Neural crest cell (in vitro differentiated cells): ENCODE measurements around the gene DAB2. TPM values are rescaled to one million over a fixed set of nuclear protein-coding genes. Genes with fewer than 3 reads are reported as not detected.

Experiments used
- DNase-seq: peaks from one replicate; pipeline ENCODE4 v3.0.0; 2021; ENCODE audit warnings: low read depth, mixed read lengths, low spot score
- H3K27ac Mint-ChIP-seq: one replicate; pipeline ENCODE4 v1.8.0; 2021; ENCODE audit warnings: mild to moderate bottlenecking, mixed read lengths; ENCODE audit not compliant: unreplicated experiment
- H3K27me3 Mint-ChIP-seq: 2 replicates; pipeline ENCODE4 v1.8.0; 2021; ENCODE audit warnings: low read depth, mild to moderate bottlenecking, mixed read lengths
- H3K36me3 Mint-ChIP-seq: 2 replicates; pipeline ENCODE4 v1.8.0; 2021; ENCODE audit warnings: low read depth, mild to moderate bottlenecking, mixed read lengths
- H3K4me1 Mint-ChIP-seq: 2 replicates; pipeline ENCODE4 v1.8.0; 2021; ENCODE audit warnings: mixed read lengths
- H3K4me3 Mint-ChIP-seq: one replicate; pipeline ENCODE4 v1.8.0; 2021; ENCODE audit warnings: mild to moderate bottlenecking, mixed read lengths
- H3K9me3 Mint-ChIP-seq: 2 replicates; pipeline ENCODE4 v1.8.0; 2021; ENCODE audit warnings: mixed read lengths
- CTCF ChIP-seq: fragments of 200-600 bp; sonication (generic); conservative IDR thresholded peaks from 2 replicates; pipeline ENCODE4 v1.5.0; 2021; ENCODE audit warnings: antibody characterized with exemption, mild to moderate bottlenecking
- total RNA-seq: library from RNA; stranded (reverse); gene quantifications from 2 replicates; pipeline ENCODE4 v1.2.1, GENCODE V29; 2021

Gene DAB2
- total RNA-seq, 1 donor from 2014 or later, result 10.1 TPM

DNA sequence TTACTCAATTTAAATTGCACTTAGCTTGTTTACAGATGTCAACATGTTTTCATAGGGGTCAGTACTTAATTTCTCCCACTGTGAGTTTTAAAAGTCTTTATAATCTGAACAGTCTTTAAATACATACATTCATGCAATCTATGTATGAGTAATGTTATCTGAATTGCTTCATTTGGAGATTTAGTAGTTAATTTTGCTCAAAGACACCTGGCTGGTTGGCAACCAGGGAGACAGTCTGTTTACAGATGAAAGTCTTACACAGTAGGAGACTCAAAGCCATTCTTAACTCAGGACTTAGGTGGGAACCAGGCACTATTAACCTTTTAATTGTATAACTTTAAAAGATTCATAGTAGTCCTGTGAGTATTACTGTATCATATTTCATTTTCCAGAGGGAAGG lies 29.3 kb downstream of the DAB2 start:
- DNase-seq, result no peak
- no peak for TF ChIP-seq CTCF
- H3K36me3 Mint-ChIP-seq, result no peaks in the 10 kb centered on the region
- H3K27me3 Mint-ChIP-seq, result no peaks in the 10 kb centered on the region
- H3K4me1 Mint-ChIP-seq, result peaks cover 9% of the 10 kb centered on the region
- H3K4me3 Mint-ChIP-seq, result no peak overlapping the region
- H3K27ac Mint-ChIP-seq, result no peak overlapping the region
- H3K9me3 Mint-ChIP-seq, result no peaks in the 10 kb centered on the region

GRCh38 chr5:39394946-39395345 lies 29.8 kb downstream of the DAB2 start:
- H3K27ac Mint-ChIP-seq, result no peak overlapping the region
- peaks cover 6% of the 10 kb centered on the region for H3K4me1 Mint-ChIP-seq
- H3K36me3 Mint-ChIP-seq, result no peaks in the 10 kb centered on the region
- no peaks in the 10 kb centered on the region for H3K9me3 Mint-ChIP-seq
- TF ChIP-seq CTCF, result no peak
- no peaks in the 10 kb centered on the region for H3K27me3 Mint-ChIP-seq
- no peak overlapping the region for H3K4me3 Mint-ChIP-seq
- DNase-seq, result no peak

DNA sequence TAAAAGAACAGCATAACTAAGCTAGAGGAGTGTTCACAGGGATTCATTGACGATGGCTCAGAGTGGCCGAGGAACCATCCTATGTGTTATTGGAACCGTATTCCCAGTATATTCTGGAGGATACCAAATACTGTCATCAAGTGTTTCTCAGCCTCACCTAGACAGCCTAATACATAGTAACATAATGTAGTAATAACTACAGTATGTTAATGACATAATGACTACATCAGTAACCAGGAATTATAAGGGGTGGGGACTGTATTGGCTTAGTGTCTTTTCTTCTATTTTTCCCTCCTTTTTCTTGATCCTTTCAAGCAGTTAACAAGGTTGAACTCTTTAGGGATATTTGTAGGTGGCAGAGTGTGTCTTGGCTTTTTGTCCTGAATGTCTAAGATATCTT lies 33.8 kb downstream of the DAB2 start:
- no peak overlapping the region for H3K27ac Mint-ChIP-seq
- no peak for TF ChIP-seq CTCF
- H3K4me1 Mint-ChIP-seq, result peaks cover 6% of the 10 kb centered on the region
- no peak overlapping the region for H3K4me3 Mint-ChIP-seq
- no peak for DNase-seq
- no peaks in the 10 kb centered on the region for H3K27me3 Mint-ChIP-seq
- H3K9me3 Mint-ChIP-seq, result no peaks in the 10 kb centered on the region
- H3K36me3 Mint-ChIP-seq, result no peaks in the 10 kb centered on the region

- Mint-ChIP-seq H3K4me1 (no peaks in the 10 kb centered on the region), H3K27ac (no peak overlapping the region), H3K9me3 (no peaks in the 10 kb centered on the region), H3K36me3 (no peaks in the 10 kb centered on the region), H3K4me3 (no peak overlapping the region), H3K27me3 (no peaks in the 10 kb centered on the region)
- DNase-seq, result no peak
- no peak for TF ChIP-seq CTCF
Measured at GRCh38 chr5:39387293-39387692, 37.5 kb downstream of the DAB2 start.

DNA sequence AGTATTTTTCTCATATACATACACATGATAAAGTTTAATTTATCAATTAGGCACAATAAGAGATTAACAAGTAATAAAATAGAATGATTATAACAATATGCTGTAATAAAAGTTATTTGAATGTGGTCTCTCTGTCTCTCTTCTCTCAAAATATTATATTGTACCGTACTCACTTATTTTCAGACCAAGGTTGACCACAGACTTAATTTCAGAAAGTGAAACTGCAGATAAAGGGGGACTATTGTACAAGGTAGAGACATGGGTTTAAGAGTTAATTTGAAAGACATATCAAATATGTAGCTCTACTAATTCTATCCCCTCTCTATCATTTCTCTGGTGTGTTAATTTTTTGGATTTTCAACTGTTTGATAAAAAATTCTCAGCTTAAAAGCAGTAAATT lies 40.5 kb downstream of the DAB2 start:
- H3K4me3 Mint-ChIP-seq, result no peak overlapping the region
- no peak overlapping the region for H3K27ac Mint-ChIP-seq
- TF ChIP-seq CTCF, result no peak
- H3K9me3 Mint-ChIP-seq, result no peaks in the 10 kb centered on the region
- peaks cover 3% of the 10 kb centered on the region for H3K36me3 Mint-ChIP-seq
- H3K4me1 Mint-ChIP-seq, result no peaks in the 10 kb centered on the region
- H3K27me3 Mint-ChIP-seq, result no peaks in the 10 kb centered on the region
- no peak for DNase-seq

DNA sequence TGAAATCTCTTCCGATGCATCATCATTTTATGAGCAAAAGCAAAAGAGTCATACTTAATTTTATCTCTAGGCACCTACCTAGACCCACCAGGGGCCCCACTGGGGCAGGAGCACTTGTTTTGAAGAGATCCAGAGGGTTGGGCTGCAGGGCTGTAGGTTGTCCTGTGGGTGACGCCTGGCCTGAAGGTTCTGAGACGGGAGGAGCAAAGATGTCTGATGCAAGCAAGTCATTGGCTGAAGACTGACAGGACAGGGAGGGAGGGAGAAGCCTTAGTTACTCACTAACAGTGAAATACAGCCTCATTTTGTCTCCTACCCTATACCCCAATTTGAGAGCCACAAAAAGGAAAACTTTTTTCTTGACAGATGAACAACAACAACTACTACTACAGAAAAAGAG lies 43.4 kb downstream of the DAB2 start:
- DNase-seq, result no peak
- no peaks in the 10 kb centered on the region for H3K4me1 Mint-ChIP-seq
- peaks cover 3% of the 10 kb centered on the region for H3K36me3 Mint-ChIP-seq

More for the DNA sequence above, 43.4 kb downstream of the DAB2 start:
- no peaks in the 10 kb centered on the region for H3K27me3 Mint-ChIP-seq
- no peak overlapping the region for H3K27ac Mint-ChIP-seq
- H3K4me3 Mint-ChIP-seq, result no peak overlapping the region
- H3K9me3 Mint-ChIP-seq, result no peaks in the 10 kb centered on the region
- no peak for TF ChIP-seq CTCF
